Hypothalamus (tissue), 51 donors: ENCODE measurements around the gene TBC1D19.
"Not testable (repeated sequence)": the region's sequence is repeated elsewhere in the genome, so short reads cannot be mapped to it uniquely, and the experiment has no call there.

Experiments
- DNase-seq, 51 donors: peaks; one replicate each; lab custom pipeline; 2025; lab: John Stamatoyannopoulos, UW

TBC1D19 gene

GRCh38 chr4:26679040-26679695 is 95.3 kb downstream of the TBC1D19 start:
- not testable (repeated sequence) for DNase-seq

DNA sequence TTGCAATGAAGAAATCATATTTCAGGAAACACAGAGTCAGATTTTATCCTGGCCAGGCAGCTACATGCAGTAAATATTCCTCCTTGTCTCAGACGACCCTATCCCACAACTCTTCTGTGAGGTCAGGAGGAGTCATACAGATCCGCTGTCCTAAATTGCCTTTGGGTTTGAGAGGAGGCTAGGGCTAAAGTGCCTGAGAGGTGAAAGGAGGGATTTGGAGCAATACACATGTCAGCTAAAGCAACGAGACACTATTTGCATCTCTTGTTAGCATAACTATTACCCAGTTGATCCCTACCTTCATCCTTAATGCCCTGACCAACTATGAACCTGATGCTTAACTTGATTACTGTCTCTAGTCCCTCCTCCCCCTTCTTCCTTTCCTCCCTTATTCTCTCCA is 98.6 kb downstream of the TBC1D19 start:
- no peak for DNase-seq

- DNase-seq = no peak
These were observed 101.4 kb downstream of the TBC1D19 start for GRCh38 chr4:26685250-26685649.

DNA sequence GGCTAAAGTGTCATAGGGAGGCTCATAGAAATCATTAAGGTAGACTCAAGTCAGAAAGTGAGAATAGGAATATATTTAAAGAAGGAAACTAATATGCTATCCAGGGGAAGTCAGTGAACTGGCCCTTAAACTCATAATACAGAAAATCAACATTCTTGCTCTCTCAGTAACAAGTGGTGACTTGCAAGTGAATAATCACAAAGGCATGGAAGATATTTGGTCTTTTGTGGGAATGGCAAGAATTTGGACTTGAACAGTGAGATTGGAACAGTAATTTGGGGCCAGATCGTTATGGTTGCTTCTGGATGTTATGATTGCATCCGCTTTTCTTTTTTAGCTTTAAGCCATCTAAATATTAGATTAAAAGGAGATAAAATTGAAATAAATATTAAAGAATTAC is 103.8 kb downstream of the TBC1D19 start:
- no peak for DNase-seq

DNA sequence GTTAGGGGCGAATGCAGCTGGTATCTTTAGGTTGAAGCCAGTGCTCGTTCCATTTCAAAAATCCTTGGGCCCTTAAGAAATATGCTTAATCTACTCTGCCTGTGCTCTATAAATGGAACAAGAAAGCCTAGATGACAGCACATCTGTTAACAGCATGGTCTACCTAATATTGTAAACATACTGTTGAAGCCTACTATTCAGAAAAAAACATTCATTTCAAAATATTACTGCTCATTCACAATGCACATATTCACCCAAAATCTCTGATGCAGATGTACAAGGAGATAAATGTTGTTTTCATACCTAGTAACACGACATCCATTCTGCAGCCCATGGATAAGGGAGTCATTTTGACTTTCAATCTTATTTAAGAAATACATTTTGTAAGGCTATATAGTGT is 106.6 kb downstream of the TBC1D19 start:
- DNase-seq = no peak

DNA sequence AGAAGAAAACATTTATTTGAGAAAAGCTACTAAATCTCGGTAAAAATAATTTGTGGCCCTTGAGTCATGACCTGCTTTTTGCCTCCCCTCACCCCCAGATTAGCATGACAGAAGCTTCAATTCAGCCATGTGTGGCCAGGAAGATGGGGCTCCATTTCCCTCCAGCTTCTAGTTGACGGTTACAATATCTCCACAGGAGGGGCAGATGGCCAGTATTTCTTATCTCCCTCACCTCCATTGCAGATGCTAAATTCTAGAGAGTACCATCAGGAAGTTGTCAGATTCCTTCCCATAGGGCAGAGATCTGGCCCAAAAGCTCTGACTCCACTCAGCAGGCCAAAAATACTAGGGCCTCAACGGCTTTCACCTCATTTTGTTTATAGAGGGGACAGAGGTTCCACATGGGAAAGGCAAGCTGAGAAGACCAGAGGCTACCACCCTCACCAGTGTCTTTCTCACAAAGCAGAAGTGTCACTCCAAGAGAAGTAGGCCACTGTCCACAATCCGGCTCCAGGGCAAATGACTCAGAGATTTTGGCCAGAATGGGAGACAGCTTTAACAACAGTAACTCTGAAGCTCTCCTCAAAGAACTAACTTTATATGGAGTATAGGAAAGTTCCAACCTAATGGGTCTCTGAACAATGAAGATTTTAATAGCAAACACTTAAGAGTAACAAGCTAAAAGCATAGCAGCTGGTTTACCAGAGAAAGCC is 108.3 kb downstream of the TBC1D19 start:
- no peak for DNase-seq

DNA sequence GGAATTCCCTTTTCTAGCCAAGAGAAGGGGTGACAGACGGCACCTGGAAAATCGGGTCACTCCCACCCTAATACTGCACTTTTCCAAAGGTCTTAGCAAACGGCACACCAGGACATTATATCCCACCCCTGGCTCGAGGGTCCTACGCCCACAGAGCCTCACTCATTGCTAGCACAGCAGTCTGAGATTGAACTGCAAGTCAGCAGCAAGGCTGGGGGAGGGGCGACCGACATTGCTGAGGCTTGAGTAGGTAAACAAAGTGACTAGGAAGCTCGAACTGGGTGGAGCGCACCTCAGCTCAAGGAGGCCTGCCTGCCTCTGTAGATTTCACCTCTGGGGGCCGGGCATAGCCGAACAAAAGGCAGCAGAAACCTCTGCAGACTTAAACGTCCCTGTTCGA is 110.2 kb downstream of the TBC1D19 start:
- DNase-seq = not testable (repeated sequence)

DNA sequence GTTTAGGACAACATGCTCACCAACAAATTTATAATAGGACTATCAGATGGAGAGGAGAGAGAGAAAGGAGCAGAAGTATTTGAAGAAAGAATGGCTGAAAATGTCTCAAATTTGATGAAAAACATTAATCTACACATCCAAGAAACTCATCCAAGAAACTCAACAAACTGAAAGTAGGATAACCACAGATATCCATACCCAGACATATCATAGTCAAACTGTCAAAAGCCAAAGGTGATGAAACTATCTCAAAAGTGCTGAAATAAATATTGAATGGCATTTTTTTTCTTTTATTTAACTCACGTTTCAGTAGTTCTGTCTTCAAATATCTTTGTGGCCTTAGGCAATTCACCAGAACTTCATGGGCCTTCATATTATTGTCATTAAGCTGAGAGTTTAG is 116.2 kb downstream of the TBC1D19 start:
- no peak for DNase-seq

GRCh38 chr4:26701095-26701494 is 117.2 kb downstream of the TBC1D19 start:
- no peak for DNase-seq

DNA sequence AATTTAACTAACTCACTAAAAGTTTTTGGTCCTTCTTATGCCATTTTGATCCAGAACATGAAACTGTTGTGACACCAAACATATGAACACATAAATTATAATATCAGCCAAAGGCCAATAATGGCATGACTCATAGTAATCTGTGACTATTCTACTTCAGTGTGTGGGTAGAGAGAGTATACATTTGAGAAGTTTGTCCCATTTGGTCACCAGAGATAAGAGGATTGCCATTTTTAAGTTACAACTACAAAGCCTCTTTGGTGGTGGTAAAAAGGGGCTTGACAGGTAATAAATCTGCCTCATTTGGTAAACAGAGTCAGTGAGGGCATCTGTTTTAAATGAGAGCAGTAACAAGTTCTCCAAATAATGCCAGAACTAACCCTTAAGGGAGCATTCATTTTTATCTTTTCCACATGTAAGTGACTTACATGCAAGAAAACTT is 117.9 kb downstream of the TBC1D19 start:
- DNase-seq = no peak

- no peak for DNase-seq
These were observed 123.5 kb downstream of the TBC1D19 start for GRCh38 chr4:26707342-26707741.

GRCh38 chr4:26709246-26709645 is 125.4 kb downstream of the TBC1D19 start:
- no peak for DNase-seq

DNA sequence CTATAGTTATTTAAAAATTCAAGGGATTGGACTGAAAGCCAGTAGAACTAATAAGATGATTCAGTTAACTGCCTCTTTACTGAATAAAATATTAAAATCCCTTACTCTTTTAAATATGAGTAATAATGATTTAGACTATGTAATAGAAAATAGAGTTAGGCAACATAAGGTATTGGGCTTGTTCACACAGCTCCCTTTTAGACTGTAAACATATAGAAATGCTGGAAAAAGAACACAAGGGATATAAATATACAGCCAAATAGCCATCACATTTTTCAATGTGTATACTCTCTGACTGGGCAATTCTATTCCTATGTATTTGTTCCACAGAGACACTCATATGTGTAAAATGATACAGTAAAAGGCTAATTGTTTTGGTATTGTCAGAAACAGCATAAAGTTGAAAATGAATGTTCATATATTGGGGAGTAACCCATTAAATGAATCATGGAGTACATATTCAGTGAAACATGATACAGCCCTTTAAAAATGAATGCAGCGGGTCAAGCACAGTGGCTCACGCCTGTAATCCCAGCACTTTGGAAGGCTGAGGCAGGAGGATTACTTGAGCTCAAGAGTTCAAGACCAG is 129.8 kb downstream of the TBC1D19 start:
- no peak for DNase-seq

DNA sequence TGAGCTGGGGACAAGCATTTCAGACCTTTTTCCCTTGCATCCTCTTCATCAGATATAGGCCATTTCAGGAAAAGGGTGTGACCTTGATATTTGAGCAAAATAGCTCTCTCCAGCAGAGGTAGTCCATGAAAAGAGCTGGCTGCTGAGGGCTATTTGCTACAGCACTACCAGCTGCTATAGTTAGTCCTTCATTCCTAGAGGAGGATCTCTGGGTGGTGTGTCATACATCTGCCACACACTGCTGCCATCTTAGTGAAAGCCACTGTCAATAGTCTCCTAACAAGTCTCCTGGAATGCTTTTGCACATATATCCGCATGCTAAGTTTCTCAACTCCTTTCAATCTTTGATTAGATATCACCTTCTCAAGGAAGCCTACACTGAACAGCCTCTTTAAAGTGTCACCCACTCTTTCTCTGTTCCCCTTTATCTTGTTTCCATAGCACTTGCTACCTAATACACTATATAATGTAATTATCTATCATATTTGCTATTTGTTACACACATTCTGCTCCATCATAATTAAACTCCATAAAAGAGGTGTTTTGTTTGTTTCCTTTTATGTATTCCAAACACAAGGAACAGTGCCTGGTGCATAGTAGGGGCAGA is 131.9 kb downstream of the TBC1D19 start:
- no peak for DNase-seq

- DNase-seq = no peak
These were observed 133.4 kb downstream of the TBC1D19 start for GRCh38 chr4:26717332-26717731.

DNA sequence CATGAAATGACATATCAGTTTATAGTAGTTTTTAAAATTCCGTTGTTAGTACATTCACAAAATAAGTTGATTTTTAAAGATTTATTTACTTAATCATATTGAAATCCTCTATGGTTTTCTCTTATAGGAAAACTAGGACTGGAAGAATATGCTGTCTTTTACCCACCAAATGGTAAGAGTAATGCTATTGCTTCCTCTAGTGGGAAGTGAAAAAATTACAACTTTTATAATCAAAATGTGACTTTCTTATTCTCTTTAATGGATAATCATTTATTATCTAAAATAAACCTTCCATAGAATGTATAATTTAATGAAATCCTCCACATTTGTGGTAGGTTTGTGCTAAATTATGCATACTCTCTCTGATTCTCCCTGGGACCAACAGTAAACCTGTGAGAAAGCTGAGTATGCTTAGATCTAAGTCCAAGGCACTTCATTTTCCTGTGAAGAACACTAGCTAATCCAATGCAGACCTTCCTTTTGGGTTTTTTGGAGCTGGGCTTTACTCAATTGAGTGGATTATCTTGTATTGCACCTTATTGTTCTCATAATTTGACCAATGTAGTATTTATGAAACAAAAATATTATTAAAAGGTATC is 136.2 kb downstream of the TBC1D19 start:
- no peak for DNase-seq

DNA sequence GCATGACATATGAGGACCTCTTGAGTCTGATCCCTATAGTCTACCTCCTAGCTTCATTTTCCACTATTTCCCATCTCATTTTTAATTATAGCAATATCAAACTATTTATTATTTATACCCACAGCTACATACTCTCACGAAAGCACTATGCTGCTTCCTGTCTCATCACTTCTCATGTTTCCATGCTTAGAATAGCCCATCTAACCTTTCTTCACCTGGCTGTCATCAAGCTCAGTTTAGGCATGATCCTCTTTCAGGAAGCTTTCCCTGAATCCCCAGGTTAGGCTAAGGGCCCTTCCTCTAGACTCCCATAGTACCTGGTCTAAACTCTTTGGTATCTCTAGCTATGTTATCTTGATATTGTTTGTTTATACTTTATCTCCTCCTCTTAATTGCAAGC is 137.8 kb downstream of the TBC1D19 start:
- no peak for DNase-seq

DNA sequence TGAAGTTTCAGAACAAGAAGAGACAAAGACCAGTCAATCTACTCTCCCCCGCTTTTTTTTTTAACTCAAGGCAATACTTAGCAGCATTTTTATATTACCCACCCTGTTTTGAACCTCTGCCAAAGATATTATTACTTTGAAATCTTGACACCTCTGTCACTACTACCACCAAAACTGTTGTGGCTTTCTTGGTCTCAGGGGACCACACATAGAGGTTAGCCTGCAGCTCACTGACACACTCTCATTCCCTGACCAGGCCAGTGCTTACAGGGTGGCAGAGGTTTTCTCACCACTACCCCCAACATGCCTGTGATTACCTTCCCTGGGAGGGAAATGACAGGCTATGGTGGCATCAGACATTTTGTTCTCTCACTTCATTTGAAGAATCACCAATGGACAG is 139.3 kb downstream of the TBC1D19 start:
- no peak for DNase-seq

- no peak for DNase-seq
These were observed 140.7 kb downstream of the TBC1D19 start for GRCh38 chr4:26724534-26724933.

- DNase-seq = no peak
These were observed 142.9 kb downstream of the TBC1D19 start for GRCh38 chr4:26726655-26727387.

GRCh38 chr4:26727844-26728243 is 144.0 kb downstream of the TBC1D19 start:
- no peak for DNase-seq
